ENCODE measurements around the gene MGAM2. TPM values are rescaled to one million over a fixed set of nuclear protein-coding genes. Genes with fewer than 3 reads are reported as not detected.

MGAM2 gene
- total and polyA plus RNA-seq, 3 donors from 2014 or later = 2.3 to 4.4 (median 2.7) TPM

DNA sequence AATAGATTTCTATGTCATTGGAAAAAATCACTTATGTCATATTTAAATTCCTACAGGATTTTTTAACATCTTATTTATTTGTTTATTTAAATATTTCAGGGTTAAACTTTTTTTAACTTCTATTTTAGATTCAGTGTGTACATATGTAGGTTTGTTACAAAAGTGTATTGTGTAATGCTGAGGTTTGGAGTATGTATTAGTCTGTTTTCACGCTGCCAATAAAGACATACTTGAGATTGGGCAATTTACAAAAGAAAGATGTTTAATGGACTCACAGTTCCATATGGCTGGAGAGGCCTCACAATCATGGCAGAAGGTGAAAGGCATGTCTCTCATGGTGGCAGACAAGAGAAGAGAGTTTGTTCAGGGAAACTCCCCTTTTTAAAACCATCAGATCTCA is 65.4 kb downstream of the MGAM2 start:
- Histone ChIP-seq H3K4me1 (no peaks in the 10 kb centered on the region), H3K27me3 (no peaks in the 10 kb centered on the region), H3K9me3 (no peaks in the 10 kb centered on the region), H3K27ac (no peak overlapping the region), H3K4me3 (no peak overlapping the region), H3K36me3 (ENCODE audit: low read depth, missing control alignments) (no peaks in the 10 kb centered on the region)
- TF ChIP-seq POLR2A (IDR thresholded peaks at IDR 0.05) = no peak
- no peak for TF ChIP-seq CTCF (IDR thresholded peaks at IDR 0.05)
- 80 to 93% methylated on average over 1 of the region's 1 CpG for WGBS, 2 donors
- no peak for DNase-seq
- intact Hi-C loops (cut with DNase I; ENCODE audit: low total_unique reads) = no loop called here

DNA sequence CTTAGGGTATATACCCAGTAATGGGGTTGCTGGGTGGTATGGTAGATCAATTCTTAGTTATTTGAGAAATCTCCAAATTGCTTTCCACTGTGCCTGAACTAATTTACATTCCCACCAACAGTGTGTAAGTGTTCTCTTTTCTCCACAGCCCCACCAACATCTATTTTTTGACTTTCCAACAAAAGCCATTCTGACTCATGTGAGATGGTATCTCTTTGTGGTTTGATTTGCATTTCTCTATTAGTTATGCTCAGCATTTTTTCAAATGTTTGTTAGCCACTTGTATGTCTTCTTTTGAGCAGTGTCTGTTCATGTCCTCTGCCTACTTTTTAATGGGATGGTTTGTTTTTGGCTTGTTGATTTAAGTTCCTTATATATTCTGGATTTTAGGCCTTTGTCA is 66.4 kb downstream of the MGAM2 start:
- TF ChIP-seq POLR2A (IDR thresholded peaks at IDR 0.05) = no peak
- no peak for TF ChIP-seq CTCF (IDR thresholded peaks at IDR 0.05)
- intact Hi-C loops (cut with DNase I; ENCODE audit: low total_unique reads) = no loop called here
- Histone ChIP-seq H3K4me3 (no peak overlapping the region), H3K4me1 (no peaks in the 10 kb centered on the region), H3K27ac (no peak overlapping the region), H3K36me3 (ENCODE audit: low read depth, missing control alignments) (no peaks in the 10 kb centered on the region), H3K27me3 (no peaks in the 10 kb centered on the region), H3K9me3 (no peaks in the 10 kb centered on the region)
- DNase-seq = no peak

GRCh38 chr7:142180426-142180825 is 68.9 kb downstream of the MGAM2 start:
- no peak overlapping the region for H3K27ac ChIP-seq
- TF ChIP-seq POLR2A (IDR thresholded peaks at IDR 0.05) (no peak), CTCF (IDR thresholded peaks at IDR 0.05) (no peak)
- no peaks in the 10 kb centered on the region for H3K9me3 ChIP-seq
- no peaks in the 10 kb centered on the region for H3K4me1 ChIP-seq
- no peaks in the 10 kb centered on the region for H3K36me3 ChIP-seq (ENCODE audit: low read depth, missing control alignments)
- intact Hi-C loops (cut with DNase I; ENCODE audit: low total_unique reads) = no loop called here
- H3K4me3 ChIP-seq = no peak overlapping the region
- DNase-seq = no peak
- H3K27me3 ChIP-seq = no peaks in the 10 kb centered on the region
- WGBS, 2 donors = 90 to 95% methylated on average over 1 of the region's 1 CpG

DNA sequence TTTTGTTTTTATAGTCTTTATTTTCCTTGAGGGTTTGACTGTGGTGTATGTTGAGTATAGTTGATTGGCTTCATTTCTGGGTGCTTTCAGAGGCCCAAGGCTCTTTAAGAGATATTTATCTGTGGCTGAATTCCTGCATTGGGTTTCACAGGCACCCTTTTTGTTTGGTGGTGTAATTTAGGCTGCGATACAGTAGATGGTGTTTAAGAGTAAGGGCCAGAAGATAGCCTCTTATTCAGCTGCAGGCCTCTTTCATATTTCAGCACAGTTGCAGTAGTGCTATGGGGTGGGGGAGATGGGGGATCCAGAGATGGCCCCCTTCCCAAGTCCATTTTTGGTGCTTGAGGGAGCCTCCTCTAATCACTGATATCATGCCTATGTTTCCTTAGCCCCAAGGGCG is 69.7 kb downstream of the MGAM2 start:
- Histone ChIP-seq H3K27me3 (no peaks in the 10 kb centered on the region), H3K4me1 (no peaks in the 10 kb centered on the region), H3K9me3 (no peaks in the 10 kb centered on the region), H3K4me3 (no peak overlapping the region), H3K27ac (no peak overlapping the region), H3K36me3 (ENCODE audit: low read depth, missing control alignments) (no peaks in the 10 kb centered on the region)
- no peak for DNase-seq
- no peak for TF ChIP-seq CTCF (IDR thresholded peaks at IDR 0.05)
- TF ChIP-seq POLR2A (IDR thresholded peaks at IDR 0.05) = no peak
- WGBS, 2 donors = 86 to 98% methylated on average over 2 of the region's 2 CpGs
- intact Hi-C loops (cut with DNase I; ENCODE audit: low total_unique reads) = no loop called here

GRCh38 chr7:142181966-142182365 is 70.4 kb downstream of the MGAM2 start:
- no peaks in the 10 kb centered on the region for H3K9me3 ChIP-seq
- no peak overlapping the region for H3K27ac ChIP-seq
- H3K4me3 ChIP-seq = no peak overlapping the region
- no peaks in the 10 kb centered on the region for H3K36me3 ChIP-seq (ENCODE audit: low read depth, missing control alignments)
- no peaks in the 10 kb centered on the region for H3K27me3 ChIP-seq
- no peak for DNase-seq
- H3K4me1 ChIP-seq = no peaks in the 10 kb centered on the region
- TF ChIP-seq POLR2A (IDR thresholded peaks at IDR 0.05) = no peak
- no peak for TF ChIP-seq CTCF (IDR thresholded peaks at IDR 0.05)
- WGBS, 2 donors = 88 to 94% methylated on average over 1 of the region's 1 CpG
- intact Hi-C loops (cut with DNase I; ENCODE audit: low total_unique reads) = no loop called here

Data from testis (tissue), 3 donors.